SK-N-SH (cell line): ENCODE data around the gene FAM229A.
"Not testable (repeated sequence)": the region's sequence is repeated elsewhere in the genome, so short reads cannot be mapped to it uniquely, and the experiment has no call there.

ENCODE experiments used
- CTCF ChIP-seq: fragments of 200-600 bp; sonication (generic); IDR thresholded peaks from 2 replicates; pipeline ENCODE4 v1.6.1; 2017; ENCODE audit warnings: antibody characterized with exemption, mild to moderate bottlenecking, moderate library complexity
- MAX ChIP-seq: IDR thresholded peaks from 2 replicates; pipeline ENCODE4 v1.4.0; 2012; ENCODE audit warnings: low read depth
- NFIC ChIP-seq: IDR thresholded peaks from 2 replicates; pipeline ENCODE4 v1.4.0; 2012; ENCODE audit warnings: borderline replicate concordance
- POLR2AphosphoS5 ChIP-seq: IDR thresholded peaks from 2 replicates; pipeline ENCODE4 v1.6.1; 2012; ENCODE audit warnings: low read depth, low read length
- RAD21 ChIP-seq: IDR thresholded peaks from 2 replicates; pipeline ENCODE4 v1.6.1; 2012; ENCODE audit warnings: mild to moderate bottlenecking, low read length
- RCOR1 ChIP-seq: fragments of 150-350 bp; IDR thresholded peaks from 2 replicates; pipeline ENCODE4 v1.6.1; 2017; ENCODE audit warnings: antibody characterized with exemption, low read length
- RXRA ChIP-seq: IDR thresholded peaks from 2 replicates; pipeline ENCODE4 v1.4.0; 2012; ENCODE audit warnings: low read depth, mild to moderate bottlenecking, borderline replicate concordance
- SIN3A ChIP-seq: IDR thresholded peaks from 2 replicates; pipeline ENCODE4 v1.6.1; 2012; ENCODE audit warnings: low read depth, mild to moderate bottlenecking, low read length, moderate library complexity, borderline replicate concordance
- SMC3 ChIP-seq: IDR thresholded peaks from 2 replicates; pipeline ENCODE4 v1.6.1; 2012; ENCODE audit warnings: low read depth, low read length, improper control_type of control experiment
- TAF1 ChIP-seq: IDR thresholded peaks from 2 replicates; pipeline ENCODE4 v1.6.1; 2012; ENCODE audit warnings: low read depth, mild to moderate bottlenecking, low read length, moderate library complexity, borderline replicate concordance
- TCF12 ChIP-seq: IDR thresholded peaks from 2 replicates; pipeline ENCODE4 v1.4.0; 2012
- USF2 ChIP-seq: fragments of 150-350 bp; IDR thresholded peaks from 2 replicates; pipeline ENCODE4 v1.6.1; 2017; ENCODE audit warnings: antibody characterized with exemption, low read length, low read depth, borderline replicate concordance
- ZBTB33 ChIP-seq: IDR thresholded peaks from 2 replicates; pipeline ENCODE4 v1.4.0; 2012; ENCODE audit warnings: low read depth, borderline replicate concordance

GRCh38 chr1:32355778-32356177 lies 6.5 kb downstream of the FAM229A start:
- not testable (repeated sequence) for TF ChIP-seq CTCF, SMC3, MAX, NFIC, TCF12, SIN3A, RCOR1, ZBTB33, TAF1, RAD21, RXRA, USF2, POLR2AphosphoS5
